LoVo (cell line): ENCODE measurements around the gene RABL2B.
"Not testable (repeated sequence)": the region's sequence is repeated elsewhere in the genome, so short reads cannot be mapped to it uniquely, and the experiment has no call there.

ENCODE experiments used
- DNase-seq: peaks from one replicate; pipeline ENCODE4 v3.0.0-alpha.2; 2016; ENCODE audit warnings: low spot score

Gene RABL2B

DNA sequence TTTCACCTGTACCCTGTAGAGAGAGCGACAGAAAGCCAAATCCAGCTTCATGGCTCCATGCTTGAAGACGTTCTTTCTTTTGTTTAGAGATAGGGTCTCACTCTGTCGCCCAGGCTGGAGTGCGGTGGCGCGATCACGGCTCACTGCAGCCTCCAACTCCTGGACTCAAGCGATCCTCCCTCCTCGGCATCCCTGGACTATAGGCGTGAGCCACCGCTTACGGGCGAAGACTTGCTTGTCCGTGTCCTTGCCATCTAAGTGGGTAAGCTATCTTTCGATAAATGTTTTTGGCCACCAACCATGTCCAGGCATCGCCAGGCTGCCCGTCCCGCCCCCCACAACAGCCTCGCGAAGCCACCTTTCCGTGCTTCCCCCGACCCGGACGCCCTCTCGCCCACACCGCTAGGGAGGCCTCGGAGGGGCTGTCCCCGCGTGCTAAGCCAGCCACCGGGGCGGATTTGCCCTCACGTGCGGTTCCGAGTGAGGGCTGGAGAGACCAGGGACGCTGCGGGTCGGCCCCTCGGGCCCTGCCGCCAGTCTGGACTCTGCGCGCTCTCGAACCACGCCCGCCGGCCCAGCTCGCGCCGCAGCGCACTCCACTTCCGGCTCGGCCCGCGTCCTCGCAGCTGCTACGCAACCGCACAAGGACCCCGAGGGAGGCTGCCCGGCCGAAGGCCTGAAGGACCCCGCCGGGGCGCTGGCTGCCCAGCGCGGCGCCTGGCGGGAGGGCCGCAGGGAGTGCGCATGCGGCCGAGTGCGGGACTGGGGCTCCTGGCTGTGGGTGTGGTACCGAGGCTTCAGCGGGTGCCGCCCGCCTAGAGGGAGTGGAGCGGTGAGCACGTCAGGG is at the start of gene RABL2B:
Gene RABL2B (minus strand): TSS at position 604 of the 847 bp plus-strand sequence. CDS start 1,342 bp downstream, outside the sequence.
- peak; percentile 89 for DNase-seq

DNA sequence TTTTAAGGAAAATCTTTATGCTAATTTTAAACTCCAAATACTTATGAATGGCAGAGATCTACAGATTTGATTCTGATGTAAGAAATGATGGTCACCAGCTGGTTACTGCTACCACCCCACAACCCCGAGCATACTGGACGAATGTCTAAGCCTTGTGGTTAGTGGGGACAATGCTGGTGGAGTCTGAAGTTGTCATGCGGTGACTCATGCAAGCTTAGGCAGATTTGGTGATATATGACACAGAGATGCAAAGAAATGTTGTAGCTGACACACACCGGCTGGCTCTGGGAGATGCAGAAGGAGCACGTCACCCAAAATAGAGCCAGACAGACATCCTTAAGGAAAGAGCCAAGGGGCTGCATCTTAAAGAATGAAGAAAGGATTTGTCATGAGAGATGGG is 3.5 kb upstream of the RABL2B start:
- not testable (repeated sequence) for DNase-seq

DNA sequence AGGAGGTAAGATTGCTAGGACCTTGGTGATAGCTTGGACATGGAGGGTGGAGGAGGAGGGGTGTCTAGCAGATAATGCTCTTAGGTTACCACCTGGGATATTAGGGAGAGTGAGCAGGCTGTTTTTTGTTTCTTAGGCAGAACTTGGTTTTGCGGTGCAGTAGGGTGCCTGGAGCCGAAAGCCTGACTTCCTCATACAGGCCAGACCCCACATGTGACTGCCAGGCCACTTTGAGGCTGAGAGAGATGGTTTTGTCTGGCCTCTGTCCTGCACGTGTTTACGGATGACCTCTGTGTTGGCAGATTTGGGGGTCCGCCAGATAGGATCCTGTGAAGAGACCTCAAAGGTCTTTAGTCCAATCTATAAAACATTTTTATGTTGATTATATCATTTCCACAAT is 1.9 kb upstream of the RABL2B start:
- not testable (repeated sequence) for DNase-seq

DNA sequence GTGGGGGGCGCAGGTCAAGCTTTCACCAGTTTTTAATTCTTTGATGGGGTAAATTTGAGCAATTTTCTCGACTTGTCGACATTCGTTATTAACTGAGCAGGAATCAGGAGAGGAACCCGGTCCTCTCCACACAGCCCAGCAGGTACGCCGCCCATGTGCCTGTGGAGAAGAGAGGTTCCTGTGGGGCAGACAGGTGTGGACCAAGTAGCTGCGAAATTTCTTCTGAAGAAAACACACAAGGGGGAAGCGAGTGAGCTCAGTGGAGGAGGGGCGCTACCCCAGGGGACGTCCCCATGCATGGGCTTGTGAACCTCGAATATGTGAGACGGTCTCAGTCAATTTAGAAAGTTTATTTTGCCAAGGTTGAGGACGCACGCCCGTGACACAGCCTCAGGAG is 442 bp upstream of the RABL2B start:
- not testable (repeated sequence) for DNase-seq

DNA sequence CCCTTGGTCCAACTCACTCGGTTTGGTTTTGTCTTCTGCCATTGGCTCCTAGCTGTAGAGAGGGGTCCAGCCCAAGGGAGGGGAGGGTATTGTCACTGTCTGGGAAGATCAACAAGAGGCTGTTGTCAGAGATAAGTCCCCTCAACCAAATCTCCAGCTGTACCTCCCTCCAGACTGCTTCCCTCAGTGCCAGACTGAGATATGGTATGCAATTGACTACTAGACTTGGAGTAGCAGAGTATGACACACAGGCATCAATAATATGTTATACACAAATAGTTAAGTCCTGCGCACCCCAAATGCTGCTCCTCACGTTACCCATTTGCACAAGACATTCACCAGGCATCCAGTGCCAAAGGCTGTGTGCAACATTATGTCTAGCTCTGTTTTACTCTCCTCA is 1.2 kb downstream of the RABL2B start:
- not testable (repeated sequence) for DNase-seq

DNA sequence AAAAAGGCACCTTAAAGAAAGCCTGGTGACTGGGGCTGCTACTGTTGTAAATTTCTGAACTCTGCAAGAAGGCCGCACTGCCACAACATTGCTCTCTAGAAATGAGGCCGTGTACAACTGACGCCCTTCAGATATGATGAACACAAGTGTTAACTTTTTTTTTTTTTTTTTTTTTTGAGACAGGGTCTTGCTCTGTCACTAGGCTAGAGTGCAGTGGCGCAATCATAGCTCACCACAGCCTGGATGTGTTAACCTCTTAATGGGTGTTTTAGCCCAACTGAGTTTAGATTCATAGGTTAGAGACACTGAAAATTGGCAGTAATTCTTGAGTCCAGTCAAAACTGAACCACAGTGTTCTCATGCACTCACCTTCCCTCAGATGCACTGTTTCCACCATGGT is 3.2 kb downstream of the RABL2B start:
- DNase-seq: not testable (repeated sequence)

DNA sequence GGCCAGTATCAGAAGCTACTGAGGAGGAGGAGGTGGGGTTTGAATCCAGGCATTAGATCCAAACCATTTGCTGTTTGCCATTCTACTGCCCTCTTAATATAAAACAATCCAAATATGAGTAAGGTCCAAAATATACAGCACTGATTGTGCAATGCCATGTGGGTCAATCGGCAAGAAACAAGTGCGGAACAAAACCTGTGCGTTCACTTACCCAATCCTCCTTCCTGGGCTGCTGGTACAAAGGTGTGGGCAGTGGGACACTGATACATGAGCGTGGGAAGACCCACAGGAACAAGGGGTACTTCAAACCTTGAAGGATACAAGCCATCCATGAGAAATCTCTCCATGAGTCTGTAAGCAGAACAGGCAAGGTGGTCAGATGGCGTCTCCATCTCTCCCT is 5.8 kb downstream of the RABL2B start:
- not testable (repeated sequence) for DNase-seq

DNA sequence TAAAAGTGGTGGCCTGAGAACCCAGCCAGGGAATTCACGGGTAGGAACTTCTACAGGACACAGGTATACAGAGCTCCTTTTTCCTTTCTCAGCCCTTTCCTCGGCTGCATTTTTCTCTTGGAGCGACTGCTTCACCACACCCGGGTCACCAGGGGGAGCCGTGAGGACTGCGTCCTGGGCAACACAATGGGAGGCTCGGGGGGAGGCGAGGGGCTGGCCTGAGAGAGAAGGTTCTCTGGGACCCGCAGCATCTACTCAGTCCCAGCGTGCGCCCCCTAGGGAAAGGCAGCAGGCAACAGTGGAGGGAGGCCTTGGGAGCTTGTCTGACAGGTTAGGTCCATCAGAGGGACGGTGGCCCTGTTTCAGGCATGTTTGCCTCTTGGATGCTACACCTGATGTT is 8.3 kb downstream of the RABL2B start:
- DNase-seq: not testable (repeated sequence)

DNA sequence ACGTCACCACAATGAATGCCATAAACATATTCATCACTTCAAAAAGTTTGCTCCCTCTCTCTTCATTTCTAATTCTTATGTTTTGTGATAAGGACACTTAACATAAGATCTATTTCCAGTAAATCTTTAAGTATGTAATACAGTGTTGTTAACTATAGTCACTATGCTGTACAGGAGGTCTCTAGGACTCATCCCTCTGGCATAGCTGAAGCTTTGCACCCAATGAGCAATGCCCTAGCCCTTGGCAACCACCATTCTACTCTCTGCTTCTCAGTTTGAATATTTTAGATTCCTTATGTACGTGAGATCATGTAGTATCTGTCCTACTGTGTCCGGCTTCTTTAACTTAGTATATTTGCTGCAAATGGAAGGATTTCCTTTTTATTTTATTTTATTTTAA is 19.1 kb downstream of the RABL2B start:
- not testable (repeated sequence) for DNase-seq

DNA sequence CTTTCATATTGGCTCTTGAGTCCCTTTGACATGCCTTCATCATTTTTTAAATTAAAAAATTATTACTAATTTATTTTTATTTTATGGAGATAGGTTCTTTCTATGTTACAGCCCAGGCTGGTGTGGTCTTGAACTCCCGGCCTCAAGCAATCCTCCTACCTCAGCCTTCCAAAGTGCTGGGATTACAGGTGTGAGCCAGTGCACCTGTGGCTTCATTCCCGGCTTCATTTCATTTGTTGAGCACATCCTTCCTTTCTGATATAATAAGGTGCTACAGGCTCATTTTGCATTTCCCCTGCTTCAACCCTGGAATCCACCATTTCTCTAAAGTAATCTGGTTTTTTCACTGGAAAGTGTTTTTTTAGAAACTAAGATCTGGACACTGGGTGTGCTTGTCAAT is 21.6 kb downstream of the RABL2B start:
- DNase-seq: not testable (repeated sequence)

DNA sequence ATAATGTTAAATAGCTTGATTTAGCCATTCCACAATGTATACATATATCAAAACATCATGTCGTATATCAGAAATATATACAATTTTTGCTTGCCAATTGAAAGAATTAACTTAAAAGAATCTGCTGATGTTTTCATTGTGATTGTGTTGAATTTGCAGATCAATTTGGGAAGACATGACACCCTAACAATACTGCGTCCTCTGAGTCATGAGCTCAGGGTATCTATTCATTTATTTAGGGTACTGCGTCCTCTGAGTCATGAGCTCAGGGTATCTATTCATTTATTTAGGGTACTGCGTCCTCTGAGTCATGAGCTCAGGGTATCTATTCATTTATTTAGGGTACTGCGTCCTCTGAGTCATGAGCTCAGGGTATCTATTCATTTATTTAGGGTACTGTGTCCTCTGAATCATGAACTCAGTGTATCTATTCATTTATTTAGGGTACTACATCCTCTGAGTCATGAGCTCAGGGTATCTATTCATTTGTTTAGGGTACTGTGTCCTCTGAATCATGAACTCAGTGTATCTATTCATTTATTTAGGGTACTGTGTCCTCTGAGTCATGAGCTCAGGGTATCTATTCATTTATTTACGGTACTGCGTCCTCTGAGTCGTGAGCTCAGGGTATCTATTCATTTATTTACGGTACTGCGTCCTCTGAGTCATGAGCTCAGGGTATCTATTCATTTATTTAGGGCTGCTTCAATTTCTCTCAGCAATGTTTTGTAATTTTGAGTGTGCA is 23.7 kb downstream of the RABL2B start:
- DNase-seq: peak; percentile 11

DNA sequence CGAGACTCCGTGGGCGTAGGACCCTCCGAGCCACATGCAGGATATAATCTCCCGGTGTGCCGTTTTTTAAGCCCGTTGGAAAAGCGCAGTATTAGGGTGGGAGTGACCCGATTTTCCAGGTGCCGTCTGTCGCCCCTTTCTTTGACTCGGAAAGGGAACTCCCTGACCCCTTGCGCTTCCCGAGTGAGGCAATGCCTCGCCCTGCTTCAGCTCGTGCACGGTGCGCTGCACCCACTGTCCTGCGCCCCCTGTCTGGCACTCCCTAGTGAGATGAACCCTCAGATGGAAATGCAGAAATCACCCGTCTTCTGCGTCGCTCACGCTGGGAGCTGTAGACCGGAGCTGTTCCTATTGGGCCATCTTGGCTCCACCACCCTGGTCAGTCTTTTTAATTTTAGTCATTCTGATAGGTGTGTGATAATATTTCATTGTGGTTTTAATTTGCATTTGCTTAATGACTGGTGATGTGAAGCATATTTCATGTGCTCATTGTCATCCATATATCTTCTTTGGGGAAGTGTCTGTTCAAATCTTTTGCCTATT is 26.4 kb downstream of the RABL2B start:
- DNase-seq: peak; percentile 28

DNA sequence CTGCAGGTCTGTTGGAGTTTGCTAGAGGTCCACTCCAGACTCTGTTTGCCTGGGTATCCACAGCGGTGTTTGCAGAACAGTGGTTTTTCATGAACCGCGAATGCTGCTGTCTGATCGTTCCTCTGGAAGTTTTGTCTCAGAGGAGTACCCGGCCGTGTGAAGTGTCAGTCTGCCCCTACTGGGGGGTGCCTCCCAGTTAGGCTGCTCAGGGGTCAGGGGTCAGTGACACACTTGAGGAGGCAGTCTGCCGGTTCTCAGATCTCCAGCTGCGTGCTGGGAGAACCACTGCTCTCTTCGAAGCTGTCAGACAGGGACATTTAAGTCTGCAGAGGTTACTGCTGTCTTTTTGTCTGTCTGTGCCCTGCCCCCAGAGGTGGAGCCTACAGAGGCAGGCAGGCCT is 27.0 kb downstream of the RABL2B start:
- not testable (repeated sequence) for DNase-seq

DNA sequence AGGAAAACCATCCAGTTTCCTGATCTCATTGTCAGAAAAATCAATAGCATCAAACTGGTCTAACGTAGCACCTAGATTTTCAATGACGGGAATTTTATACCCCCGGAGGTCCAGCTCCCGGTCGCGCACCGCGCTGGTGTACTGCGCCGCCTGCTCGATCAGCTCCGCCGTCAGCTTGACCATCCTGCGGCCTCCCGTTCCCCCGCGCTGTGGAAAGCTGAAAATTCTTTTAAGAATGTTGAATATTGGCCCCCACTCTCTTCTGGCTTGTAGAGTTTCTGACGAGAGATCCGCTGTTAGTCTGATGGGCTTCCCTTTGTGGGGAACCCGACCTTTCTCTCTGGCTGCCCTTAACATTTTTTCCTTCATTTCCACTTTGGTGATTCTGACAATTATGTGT is 28.2 kb downstream of the RABL2B start:
- DNase-seq: not testable (repeated sequence)

DNA sequence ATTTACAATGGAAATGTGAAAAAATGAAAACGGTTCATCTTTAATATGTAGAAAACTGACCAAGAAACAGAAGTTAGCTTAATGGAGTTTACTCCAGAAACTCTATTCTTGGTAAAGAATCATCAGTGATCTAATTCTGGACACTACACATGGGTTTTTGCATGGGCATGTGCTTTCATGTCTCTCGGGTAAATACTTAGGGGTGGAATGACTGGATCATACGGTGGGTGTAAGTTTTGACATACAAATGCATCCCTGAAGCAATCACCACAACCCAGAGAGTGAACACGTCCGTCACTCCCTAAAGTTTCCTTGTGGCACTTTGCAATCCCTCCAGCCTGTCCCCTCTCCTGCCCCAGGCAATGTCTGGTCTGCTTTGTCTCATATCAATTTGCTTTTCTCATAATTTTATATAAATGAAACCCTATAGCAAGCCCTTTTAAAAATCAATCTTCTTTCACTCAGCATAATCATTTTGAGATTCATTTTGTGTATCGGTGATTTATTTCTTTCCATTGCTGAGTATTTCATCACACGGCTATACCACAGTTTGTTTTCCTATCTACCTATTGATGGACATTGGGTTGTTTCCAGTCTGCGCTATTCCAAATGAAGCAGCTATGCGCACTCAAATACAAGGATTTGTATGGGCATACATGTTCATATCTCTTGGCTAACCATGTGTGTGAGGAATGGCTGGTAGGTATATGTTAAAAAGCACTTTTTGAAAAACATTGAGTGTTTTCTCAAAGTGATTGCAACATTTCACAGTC is 33.9 kb downstream of the RABL2B start:
- not testable (repeated sequence) for DNase-seq

DNA sequence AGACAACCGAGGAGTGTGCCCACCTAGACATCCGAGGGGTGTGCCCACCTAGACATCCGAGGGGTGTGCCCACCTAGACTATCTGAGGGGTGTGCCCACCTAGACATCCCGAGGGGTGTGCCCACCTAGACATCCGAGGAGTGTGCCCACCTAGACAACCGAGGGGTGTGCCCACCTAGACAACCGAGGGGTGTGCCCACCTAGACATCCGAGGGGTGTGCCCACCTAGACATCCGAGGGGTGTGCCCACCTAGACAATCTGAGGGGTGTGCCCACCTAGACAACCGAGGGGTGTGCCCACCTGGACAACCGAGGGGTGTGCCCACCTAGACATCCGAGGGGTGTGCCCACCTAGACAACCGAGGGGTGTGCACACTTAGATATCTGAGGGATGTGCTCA is 34.8 kb downstream of the RABL2B start:
- DNase-seq: not testable (repeated sequence)

DNA sequence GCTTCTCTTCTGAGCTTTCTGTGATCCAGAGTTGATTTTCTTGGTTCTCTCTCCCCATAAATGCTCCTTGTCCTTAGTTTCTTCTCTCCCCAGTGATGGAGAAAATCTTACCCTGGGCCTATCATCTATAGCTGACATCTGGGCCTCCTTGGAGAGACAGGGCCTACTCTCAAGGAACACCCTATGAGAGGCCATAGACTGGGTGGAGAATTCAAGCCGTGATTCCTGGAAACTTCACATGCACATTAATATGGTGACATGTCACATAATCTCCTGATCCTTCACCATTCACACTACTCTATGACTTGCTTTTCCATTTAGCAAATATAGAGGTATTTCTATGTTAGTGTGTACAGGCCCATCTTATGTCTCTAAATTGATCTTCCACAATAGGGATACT is 35.9 kb downstream of the RABL2B start:
- not testable (repeated sequence) for DNase-seq

DNA sequence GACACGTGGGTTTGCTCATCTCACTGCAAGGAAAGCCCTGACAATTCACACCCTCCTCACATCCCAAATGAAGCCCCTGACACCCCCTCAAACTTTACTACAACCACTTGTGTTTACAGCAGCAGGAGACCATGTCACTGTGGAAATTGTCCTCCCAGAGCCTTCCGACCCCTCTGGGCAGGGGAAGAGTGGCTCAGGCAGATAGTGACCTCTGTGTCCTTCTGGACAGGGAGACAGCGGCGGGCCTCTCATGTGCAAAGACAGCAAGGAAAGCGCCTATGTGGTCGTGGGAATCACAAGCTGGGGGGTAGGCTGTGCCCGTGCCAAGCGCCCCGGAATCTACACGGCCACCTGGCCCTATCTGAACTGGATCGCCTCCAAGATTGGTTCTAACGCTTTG is 39.0 kb downstream of the RABL2B start:
- DNase-seq: not testable (repeated sequence)

DNA sequence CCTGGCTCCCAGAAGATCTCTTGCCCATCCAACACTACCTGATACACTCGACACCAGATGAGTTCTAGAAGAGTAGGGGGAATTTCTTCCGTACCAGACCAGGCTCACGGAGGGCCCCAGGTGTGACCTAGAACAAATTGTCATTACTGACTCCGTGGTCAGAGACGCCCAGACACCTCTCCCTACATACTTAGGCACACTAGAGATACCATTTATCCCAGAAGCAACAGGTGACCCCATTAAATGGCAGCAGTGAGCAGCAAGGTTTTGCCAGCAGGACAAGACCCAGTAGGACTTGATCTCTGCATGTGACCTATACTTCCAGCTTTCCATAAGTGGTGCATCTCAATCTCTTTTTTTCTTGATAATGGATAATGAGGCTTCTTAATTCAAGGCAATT is 42.7 kb downstream of the RABL2B start:
- not testable (repeated sequence) for DNase-seq

DNA sequence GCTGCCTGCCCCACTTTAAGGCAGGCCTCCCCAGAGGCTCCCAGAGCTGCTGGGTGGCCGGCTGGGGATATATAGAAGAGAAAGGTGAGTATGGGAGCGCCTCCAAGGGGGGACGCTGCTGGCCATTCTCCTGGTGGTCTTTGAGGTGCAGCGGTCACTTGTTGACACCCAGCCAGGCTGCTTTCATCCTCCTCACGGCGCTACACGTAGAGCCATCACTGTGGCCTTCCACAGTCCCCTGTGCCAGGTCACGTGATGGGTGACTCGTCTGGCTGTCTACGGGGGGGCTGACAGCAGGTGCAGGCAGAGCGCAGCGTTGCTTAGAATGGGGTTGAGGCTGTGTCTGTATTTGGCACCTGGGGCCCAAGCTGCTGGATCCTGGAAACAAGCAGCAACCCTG is 43.5 kb downstream of the RABL2B start:
- no peak for DNase-seq

DNA sequence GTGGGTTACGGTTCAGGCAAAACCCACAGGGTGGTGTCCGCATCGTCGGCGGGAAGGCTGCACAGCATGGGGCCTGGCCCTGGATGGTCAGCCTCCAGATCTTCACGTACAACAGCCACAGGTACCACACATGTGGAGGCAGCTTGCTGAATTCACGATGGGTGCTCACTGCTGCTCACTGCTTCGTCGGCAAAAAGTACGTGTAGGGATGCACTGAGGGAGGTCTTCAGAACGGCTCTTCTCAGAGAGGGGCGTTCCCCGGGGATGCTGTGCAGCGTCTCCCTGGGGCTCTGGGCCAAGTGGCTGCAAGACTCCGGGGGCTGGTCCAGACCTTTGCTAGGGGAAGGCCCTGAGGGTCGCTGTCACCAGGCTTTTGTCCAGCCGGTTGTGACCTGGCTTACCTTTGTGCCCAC is 44.2 kb downstream of the RABL2B start:
- DNase-seq: no peak

DNA sequence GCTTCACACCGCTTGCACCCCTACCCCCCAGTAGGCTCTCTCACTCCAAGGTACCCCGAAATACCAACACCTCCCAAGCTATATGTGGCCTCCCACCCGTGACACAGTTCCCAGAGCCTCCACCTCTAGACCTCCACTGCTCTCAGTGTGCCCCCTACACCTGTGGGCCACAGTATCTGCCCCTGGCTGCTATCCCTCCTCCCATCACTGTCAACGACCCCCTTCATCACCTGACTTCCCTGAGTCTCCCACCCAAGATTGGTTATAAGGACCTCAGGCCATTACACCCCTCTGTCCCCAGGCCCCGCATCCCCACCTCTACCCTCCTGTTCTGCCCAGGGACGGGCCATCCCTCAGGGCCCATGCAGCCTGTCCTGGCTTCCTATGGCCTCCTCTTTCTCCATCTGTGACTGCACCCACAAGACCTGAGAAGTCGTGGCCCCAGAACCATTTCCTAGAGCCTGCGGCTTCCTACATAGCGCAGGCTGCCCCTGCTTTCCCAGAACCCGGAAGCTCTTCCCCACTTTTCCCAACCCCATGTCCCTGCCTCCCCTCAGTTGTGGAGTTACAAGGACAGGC is 44.7 kb downstream of the RABL2B start:
- DNase-seq: no peak
